Activated CD8-positive, alpha-beta T cell treated with anti-CD3 and anti-CD28 coated beads for 36 hours (primary cell): ENCODE measurements around the gene KCNJ3. TPM values are rescaled to one million over a fixed set of nuclear protein-coding genes. Genes with fewer than 3 reads are reported as not detected.
A peak's percentile ranks its signal among the peaks of the same experiment; 100 is the strongest.

ENCODE experiments used
- ATAC-seq: fragments of 200-7000 bp; cut with Tn5 transposase; one replicate; pipeline ENCODE4 v1.10.0; 2021; ENCODE audit warnings: mild to moderate bottlenecking, moderate library complexity
- CTCF ChIA-PET: fragments of 350-600 bp; sonication (Branson Sonifier 250); formaldehyde crosslinking; loops from one replicate; lab custom pipeline; 2021; ENCODE audit warnings: antibody characterized with exemption; lab: Charles Lee
- POLR2A ChIA-PET: fragments of 350-600 bp; sonication (Branson Sonifier 250); formaldehyde crosslinking; loops from one replicate; lab custom pipeline; 2021; ENCODE audit warnings: antibody characterized with exemption; lab: Charles Lee
- DNase-seq: peaks from one replicate; pipeline ENCODE4 v3.0.0-alpha.2; 2020
- H3K27ac Mint-ChIP-seq: one replicate; pipeline ENCODE4 v1.8.0; 2021; ENCODE audit warnings: mild to moderate bottlenecking, mixed read lengths
- H3K27me3 Mint-ChIP-seq: one replicate; pipeline ENCODE4 v1.8.0; 2021; ENCODE audit warnings: mixed read lengths
- H3K36me3 Mint-ChIP-seq: one replicate; pipeline ENCODE4 v1.8.0; 2021; ENCODE audit warnings: low read depth, mixed read lengths
- H3K4me1 Mint-ChIP-seq: one replicate; pipeline ENCODE4 v1.8.0; 2021; ENCODE audit warnings: low read depth, mixed read lengths
- H3K4me3 Mint-ChIP-seq: one replicate; pipeline ENCODE4 v1.8.0; 2021; ENCODE audit warnings: mild to moderate bottlenecking, moderate library complexity, mixed read lengths
- H3K9me3 Mint-ChIP-seq: one replicate; pipeline ENCODE4 v1.8.0; 2021; ENCODE audit warnings: mixed read lengths
- CTCF ChIP-seq: fragments of 200-600 bp; IDR thresholded peaks from one replicate; pipeline ENCODE4 v1.8.0; 2022; ENCODE audit warnings: antibody characterized with exemption, mild to moderate bottlenecking
- intact Hi-C: fragments of 100-400 bp; cut with micrococcal nuclease; formaldehyde crosslinking; loops from one replicate; pipeline ENCODE4 v1.10.0; 2022
- total RNA-seq, 2 experiments: library from RNA; stranded (reverse); gene quantifications; one replicate each; pipeline ENCODE4 v1.2.3, GENCODE V29; 2021

KCNJ3 gene
- total RNA-seq, 2 experiments from 2014 or later = not detected

DNA sequence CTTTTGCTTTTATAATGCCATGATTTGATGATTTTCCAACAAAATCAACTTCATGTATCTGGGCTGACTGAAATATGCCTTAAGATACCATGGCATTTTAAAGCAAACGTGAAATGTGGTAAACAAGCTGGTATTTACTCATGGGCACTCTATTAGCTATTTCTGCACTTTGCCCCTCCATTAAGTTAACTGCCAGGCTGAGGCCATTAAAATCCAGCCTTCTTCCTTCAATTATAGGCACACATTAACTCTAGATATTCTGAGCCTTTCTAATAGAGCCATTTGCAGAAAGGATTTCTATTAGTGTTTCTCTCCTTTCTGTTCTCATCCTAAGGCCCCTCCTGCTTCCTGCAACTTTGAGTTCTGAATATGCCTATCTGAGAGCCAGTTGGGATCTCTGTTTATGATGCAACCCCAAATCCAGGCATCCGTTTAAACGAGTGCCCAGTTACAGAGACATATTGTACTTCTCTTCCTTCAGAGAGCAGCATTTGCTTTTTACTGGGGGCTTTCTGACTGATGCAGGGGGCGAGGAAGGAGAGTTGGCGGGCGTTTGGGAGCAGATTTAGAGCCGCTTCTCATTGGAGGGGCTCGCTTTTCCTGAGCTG lies 1.6 kb upstream of the KCNJ3 start:
- POLR2A ChIA-PET = interaction anchor here (0.5 kb wide), 1 partner anchor 1265 kb away, joined by 3 read pairs; no protein-coding TSS in a partner anchor
- Mint-ChIP-seq H3K27me3 (peaks cover 27% of the 10 kb centered on the region), H3K27ac (no peak overlapping the region), H3K36me3 (no peaks in the 10 kb centered on the region), H3K9me3 (peaks cover 5% of the 10 kb centered on the region), H3K4me3 (no peak overlapping the region), H3K4me1 (peaks cover 3% of the 10 kb centered on the region)
- CTCF ChIA-PET = no interaction called here
- ATAC-seq = no peak
- TF ChIP-seq CTCF = no peak
- DNase-seq = no peak
- intact Hi-C loops = no loop called here

DNA sequence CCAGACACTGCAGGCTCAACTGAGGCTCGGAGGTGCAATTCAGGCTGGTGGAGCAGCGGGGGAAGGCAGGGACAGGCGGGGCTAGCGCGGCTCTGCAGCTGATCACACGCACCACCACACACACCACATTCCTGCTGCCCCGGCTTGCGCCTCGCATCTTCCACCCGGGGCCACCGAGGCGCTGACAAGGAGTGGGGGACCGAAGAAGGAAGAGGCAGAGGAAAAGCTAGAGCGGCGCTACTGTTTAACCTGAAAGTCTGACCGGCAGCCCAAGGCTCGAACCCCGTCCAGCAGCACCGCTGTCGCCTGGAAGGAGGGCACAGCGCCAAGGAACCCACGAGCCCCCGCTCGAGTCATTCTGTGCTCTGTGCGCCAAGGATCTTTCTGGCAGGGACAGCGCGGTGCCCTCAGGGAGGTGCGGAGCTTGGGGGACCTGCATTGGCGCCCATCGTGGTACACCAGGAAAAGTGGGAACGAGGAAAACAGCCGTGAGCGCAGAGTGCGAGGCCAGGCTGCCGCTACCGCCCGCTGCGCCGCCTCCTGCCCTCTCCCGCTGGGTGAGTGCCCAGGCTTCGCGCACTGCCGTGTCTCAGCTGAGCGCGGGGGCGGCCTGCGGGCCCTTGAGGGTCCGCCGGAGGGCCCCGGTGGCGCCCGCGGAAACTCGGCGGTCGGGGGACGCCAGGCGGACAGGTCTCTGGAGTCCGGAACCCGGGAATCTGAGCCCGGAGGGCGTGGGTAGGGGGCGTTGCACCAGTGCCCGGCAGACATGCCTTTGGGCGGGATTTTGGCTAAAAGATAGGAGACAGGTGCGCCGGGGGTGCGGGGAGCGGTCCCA lies 860 bp upstream of the KCNJ3 start:
- no peak overlapping the region for H3K4me3 Mint-ChIP-seq
- no peaks in the 10 kb centered on the region for H3K36me3 Mint-ChIP-seq
- intact Hi-C loops = no loop called here
- ChIA-PET POLR2A (interaction anchor here (0.5 kb wide), 1 partner anchor 1266 kb away, joined by 3 read pairs; no protein-coding TSS in a partner anchor), CTCF (no interaction called here)
- peaks cover 3% of the 10 kb centered on the region for H3K4me1 Mint-ChIP-seq
- ATAC-seq = no peak
- H3K27me3 Mint-ChIP-seq = peaks cover 27% of the 10 kb centered on the region
- H3K9me3 Mint-ChIP-seq = peaks cover 5% of the 10 kb centered on the region
- no peak for DNase-seq
- TF ChIP-seq CTCF = no peak
- H3K27ac Mint-ChIP-seq = no peak overlapping the region

GRCh38 chr2:154698721-154699574 lies 453 bp downstream of the KCNJ3 start:
- H3K4me3 Mint-ChIP-seq = peak overlapping the region; percentile 15

GRCh38 chr2:154699575-154699930 lies 1.1 kb downstream of the KCNJ3 start:
- Mint-ChIP-seq H3K27me3 (peaks cover 27% of the 10 kb centered on the region), H3K36me3 (no peaks in the 10 kb centered on the region), H3K4me3 (no peak overlapping the region), H3K27ac (no peak overlapping the region), H3K4me1 (peaks cover 3% of the 10 kb centered on the region), H3K9me3 (peaks cover 5% of the 10 kb centered on the region)
- DNase-seq (no peak), ATAC-seq (no peak)
- ChIA-PET POLR2A (no interaction called here), CTCF (no interaction called here)
- intact Hi-C loops = no loop called here
- no peak for TF ChIP-seq CTCF

More at GRCh38 chr2:154698721-154699574, 453 bp downstream of the KCNJ3 start:
- DNase-seq (no peak), ATAC-seq (no peak)
- Mint-ChIP-seq H3K27me3 (peaks cover 27% of the 10 kb centered on the region), H3K27ac (no peak overlapping the region), H3K36me3 (no peaks in the 10 kb centered on the region), H3K4me1 (peaks cover 3% of the 10 kb centered on the region), H3K9me3 (peaks cover 5% of the 10 kb centered on the region)
- intact Hi-C loops = no loop called here
- TF ChIP-seq CTCF = no peak
- ChIA-PET CTCF (no interaction called here), POLR2A (no interaction called here)
